NCI-H2107 treated with DMSO at 0.1 percent for 48 hours (cell line): ENCODE data around the gene SMAD6.

ENCODE experiments used
- DNase-seq: peaks from one replicate; lab custom pipeline; 2025; ENCODE audit not compliant: unreplicated experiment; lab: John Stamatoyannopoulos, UW

The SMAD6 gene

GRCh38 chr15:66739287-66739686 is 37.3 kb downstream of the SMAD6 start:
- DNase-seq = no peak

GRCh38 chr15:66740802-66741201 is 38.8 kb downstream of the SMAD6 start:
- DNase-seq = no peak

- DNase-seq = no peak
These were observed 39.6 kb downstream of the SMAD6 start for GRCh38 chr15:66741646-66742045.

- DNase-seq = no peak
These were observed 40.2 kb downstream of the SMAD6 start for GRCh38 chr15:66742286-66742685.

- DNase-seq = no peak
These were observed 41.2 kb downstream of the SMAD6 start for GRCh38 chr15:66743204-66743603.

- no peak for DNase-seq
These were observed 41.9 kb downstream of the SMAD6 start for GRCh38 chr15:66743703-66744536.

GRCh38 chr15:66744610-66745279 is 42.7 kb downstream of the SMAD6 start:
- no peak for DNase-seq

- DNase-seq = no peak
These were observed 43.6 kb downstream of the SMAD6 start for GRCh38 chr15:66745530-66746230.

- no peak for DNase-seq
These were observed 44.2 kb downstream of the SMAD6 start for GRCh38 chr15:66746231-66746605.

GRCh38 chr15:66747223-66747622 is 45.2 kb downstream of the SMAD6 start:
- DNase-seq = no peak

GRCh38 chr15:66747886-66748707 is 46.1 kb downstream of the SMAD6 start:
- DNase-seq = no peak

- DNase-seq = no peak
These were observed 46.6 kb downstream of the SMAD6 start for GRCh38 chr15:66748708-66749035.

GRCh38 chr15:66749841-66750575 is 48.0 kb downstream of the SMAD6 start:
- no peak for DNase-seq

- DNase-seq = no peak
These were observed 48.6 kb downstream of the SMAD6 start for GRCh38 chr15:66750609-66751008.

GRCh38 chr15:66751579-66751978 is 49.5 kb downstream of the SMAD6 start:
- DNase-seq = no peak

- DNase-seq = no peak
These were observed 50.0 kb downstream of the SMAD6 start for GRCh38 chr15:66752078-66752477.

- no peak for DNase-seq
These were observed 51.8 kb downstream of the SMAD6 start for GRCh38 chr15:66753687-66754377.

GRCh38 chr15:66754789-66755188 is 52.8 kb downstream of the SMAD6 start:
- no peak for DNase-seq

- DNase-seq = no peak
These were observed 53.4 kb downstream of the SMAD6 start for GRCh38 chr15:66755298-66756068.
